GM18499 (cell line): ENCODE measurements around the gene MBTPS1.
A peak's percentile ranks its signal among the peaks of the same experiment; 100 is the strongest.

Experiments used
- ATAC-seq: cut with Tn5 transposase; IDR thresholded peaks from one replicate; pipeline ENCODE4 v1.9.1; 2021; ENCODE audit warnings: moderate number of reproducible peaks; ENCODE audit not compliant: insufficient read depth, unreplicated experiment

MBTPS1 gene

DNA sequence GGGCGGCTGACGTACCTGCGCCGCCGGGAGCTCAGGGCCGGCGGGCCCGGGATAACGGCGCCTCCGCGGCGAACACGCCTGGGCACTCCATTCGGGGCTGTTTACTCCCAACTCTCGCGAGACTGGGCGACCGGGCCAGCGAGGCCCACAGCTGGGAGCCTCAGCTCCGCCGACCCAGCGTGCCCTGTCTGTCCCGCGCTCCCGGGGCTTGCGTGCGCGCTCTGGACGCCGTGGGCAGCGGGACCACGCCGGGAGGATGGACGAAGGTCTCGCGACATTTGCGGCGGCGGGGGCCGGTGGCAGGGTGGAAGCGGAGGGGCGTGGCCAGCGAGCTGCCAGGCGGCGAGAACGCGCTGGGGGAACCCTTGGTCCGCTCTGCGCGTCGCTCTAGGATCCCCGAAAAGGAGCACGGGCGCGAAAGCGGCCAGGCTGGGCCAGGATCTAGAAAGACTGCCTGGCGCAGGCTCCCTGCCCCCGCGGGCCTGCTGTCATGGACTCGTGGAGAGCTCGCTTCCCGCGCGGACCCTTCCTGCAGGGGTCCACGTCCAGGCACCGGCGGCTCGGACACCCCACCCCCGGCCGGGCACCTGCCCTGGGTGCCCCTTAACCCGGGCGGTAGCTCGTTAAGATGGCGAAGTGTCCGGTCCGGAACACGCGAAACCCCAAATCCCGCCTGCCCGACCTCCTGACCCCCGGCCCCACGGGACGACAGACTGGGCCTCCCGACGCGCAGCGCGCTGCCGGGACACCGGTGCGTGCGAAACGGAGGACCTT, at the start of gene MBTPS1:
Gene MBTPS1 (minus strand): TSS at position 223 of the 774 bp plus-strand sequence. CDS start 15,159 bp downstream, outside the sequence.
- ATAC-seq = peak; percentile 76

DNA sequence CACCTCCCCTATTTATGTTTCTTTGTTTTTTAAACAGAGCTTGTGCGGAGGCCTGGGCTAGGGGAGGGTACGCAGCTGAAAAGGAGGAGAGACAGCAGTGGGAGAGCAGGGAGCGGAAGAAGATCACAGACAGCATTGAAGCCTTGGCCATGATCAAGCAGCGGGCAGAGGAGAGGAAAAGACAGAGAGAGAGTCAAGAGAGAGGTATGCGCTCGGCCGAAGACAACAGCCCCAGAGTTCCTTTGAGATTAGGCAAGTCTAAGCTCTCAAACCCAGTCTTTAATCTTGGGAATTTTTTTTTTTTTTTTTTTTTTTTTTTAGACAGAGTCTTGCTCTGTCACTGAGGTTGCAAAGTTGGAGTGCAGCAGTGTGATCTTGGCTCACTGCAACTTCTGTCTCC, 49.0 kb upstream of the MBTPS1 start:
- ATAC-seq = no peak

GRCh38 chr16:84161801-84162200, 45.1 kb upstream of the MBTPS1 start:
- no peak for ATAC-seq

DNA sequence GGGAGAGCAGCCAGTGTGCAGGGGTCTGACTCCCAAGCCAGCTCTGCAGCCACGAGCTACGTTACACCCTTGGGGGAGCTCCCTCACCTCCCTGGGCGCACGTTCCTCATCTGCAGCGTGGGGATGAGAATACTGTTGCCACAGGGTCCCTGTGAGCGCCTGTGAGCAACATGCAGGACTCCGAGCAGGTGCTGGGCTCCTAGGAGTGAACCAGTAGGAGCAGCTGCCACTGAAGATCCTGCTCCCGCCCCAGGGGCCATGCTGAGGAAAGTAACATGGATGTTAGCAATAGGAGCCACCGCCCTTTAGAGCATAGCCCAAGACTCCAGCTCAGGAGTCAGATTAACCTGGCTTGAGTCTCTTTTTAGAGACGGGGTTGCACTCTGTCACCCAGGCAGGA, 44.3 kb upstream of the MBTPS1 start:
- no peak for ATAC-seq

- no peak for ATAC-seq
Measured at GRCh38 chr16:84159800-84160199, 43.1 kb upstream of the MBTPS1 start.

DNA sequence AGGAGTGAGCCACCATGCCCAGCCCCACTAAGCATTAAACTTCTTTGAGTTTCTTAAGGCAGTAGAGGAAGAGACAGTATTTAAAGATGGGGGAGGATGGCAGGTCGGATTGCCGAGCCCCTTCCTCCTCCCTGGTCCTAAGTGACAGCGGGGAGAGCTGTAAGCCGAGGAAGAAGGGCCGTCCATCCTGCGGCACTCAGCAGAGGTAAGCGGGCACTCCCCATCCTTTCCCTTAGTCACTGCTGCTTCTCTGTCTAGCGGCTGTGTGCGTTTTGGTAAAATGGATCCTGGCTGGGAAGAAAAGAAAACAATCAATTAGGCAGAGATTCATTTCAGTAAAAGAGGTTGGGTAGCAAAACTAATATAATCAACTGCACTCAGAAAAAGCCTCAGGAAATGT, 42.3 kb upstream of the MBTPS1 start:
- no peak for ATAC-seq

- ATAC-seq = no peak
Measured at GRCh38 chr16:84156342-84156784, 39.6 kb upstream of the MBTPS1 start.

GRCh38 chr16:84155771-84156170, 39.0 kb upstream of the MBTPS1 start:
- ATAC-seq = no peak

DNA sequence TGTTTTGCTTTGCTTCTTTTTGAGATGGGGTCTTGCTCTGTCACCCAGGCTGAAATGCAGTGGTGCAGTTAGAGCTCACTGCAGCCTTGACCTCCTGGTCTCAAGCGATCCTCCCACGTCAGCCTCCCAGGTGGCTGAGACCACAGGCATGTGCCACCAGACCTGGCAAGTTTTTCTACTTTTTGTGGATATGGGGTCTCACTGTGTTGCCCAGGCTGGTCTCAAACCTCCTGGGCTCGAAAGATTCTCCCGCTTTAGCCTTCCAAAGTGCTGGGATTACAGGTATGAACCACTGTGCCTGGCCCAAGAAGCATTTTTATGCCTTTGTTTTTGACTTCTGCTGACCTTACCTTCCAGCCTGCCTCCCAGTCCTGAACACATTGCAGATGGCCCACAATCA, 38.5 kb upstream of the MBTPS1 start:
- ATAC-seq = no peak

DNA sequence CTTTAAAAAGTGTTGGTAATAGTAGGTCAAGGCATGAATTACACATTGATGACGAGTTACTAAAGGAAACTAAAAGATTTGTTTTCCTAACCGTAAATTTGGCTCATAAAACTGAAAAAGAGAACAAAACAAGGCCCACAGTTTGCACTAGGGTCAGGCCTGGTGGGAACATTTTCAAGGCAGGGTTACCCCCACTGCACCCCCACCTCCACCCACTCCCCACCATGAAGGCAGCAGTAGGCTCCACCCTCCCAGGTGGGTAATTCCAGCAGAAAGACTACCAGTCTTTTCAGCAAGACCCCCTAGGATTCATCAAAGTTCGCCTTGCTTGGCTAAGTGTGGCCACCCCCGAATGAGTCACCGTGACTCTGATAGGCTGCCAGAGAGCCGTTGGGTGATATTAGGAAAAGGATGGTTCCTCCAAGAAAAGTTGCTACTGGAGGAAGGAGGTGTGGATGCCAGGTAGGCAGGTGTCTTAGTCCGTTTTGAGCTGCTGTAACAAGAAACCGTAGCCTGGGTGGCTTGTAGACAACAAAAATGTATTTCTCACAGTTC, 37.0 kb upstream of the MBTPS1 start:
- no peak for ATAC-seq

- no peak for ATAC-seq
Measured at GRCh38 chr16:84150926-84151325, 34.2 kb upstream of the MBTPS1 start.

DNA sequence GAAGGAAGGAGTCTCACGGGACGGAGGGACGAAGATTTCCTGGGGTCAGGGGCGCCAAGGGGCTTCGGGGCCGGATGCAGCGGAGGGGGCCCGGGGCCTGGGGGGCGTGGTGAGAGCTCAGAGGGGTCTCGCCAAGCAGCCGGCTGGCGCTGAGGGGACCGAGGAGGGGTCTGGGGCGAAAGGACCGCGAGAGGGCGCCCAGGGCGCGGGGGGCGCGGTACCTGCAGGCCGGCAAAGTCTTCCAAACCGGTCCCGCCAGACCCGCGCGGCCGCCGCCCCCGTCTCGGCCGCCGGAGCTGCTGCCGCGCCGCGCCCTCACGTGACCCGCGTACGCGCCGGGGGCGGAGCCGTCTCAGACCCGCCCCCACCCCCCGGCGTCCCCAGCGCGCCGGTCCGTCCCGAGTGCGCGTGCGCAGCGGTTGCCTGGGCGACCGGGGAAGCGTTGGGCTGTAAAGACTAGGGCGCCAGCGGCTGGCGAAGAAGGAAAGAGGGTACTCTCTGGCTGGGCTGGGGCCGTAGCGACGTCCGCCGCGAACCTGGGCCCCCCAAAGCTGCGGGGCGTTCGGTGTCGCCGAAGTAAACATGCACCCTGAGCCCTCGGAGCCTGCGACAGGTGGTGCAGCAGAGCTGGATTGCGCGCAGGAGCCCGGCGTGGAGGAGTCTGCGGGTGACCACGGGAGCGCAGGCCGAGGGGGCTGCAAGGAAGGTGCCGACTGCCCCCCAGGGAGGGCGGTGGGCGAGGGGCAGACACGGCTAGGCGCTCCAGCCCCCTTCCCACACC, 28.3 kb upstream of the MBTPS1 start, which contains the start of the genes DNAAF1 and HSDL1:
Gene DNAAF1 (plus strand): TSS at position 450 of the 781 bp plus-strand sequence. CDS start 133 bp downstream, at position 583.
Gene HSDL1 (minus strand): TSS at position 319 of the 781 bp plus-strand sequence. CDS start 13,856 bp downstream, outside the sequence.
- no peak for ATAC-seq

- no peak for ATAC-seq
Measured at GRCh38 chr16:84144209-84144858, 27.6 kb upstream of the MBTPS1 start.

GRCh38 chr16:84143784-84144199, 27.1 kb upstream of the MBTPS1 start:
- no peak for ATAC-seq

DNA sequence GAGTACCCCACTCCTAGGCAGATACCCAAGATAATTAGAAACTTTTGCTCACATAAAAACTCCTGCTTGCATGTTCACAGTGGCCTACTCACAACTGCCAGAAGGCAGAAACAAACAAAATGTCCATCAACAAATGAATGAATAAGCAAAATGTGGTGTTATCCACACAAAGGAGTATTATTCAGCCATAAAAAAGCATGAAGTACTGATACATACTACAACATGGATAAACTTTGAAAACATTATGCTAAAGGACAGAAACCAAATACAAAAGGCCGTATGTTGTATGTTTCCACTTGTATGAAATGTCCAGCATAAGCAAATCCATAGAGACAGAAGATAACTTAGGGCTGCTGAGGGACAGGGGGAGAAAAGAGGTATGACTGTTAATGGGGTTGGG, 26.3 kb upstream of the MBTPS1 start:
- no peak for ATAC-seq

GRCh38 chr16:84141143-84141670, 24.5 kb upstream of the MBTPS1 start:
- ATAC-seq = no peak

- no peak for ATAC-seq
Measured at GRCh38 chr16:84139628-84140258, 23.0 kb upstream of the MBTPS1 start.

DNA sequence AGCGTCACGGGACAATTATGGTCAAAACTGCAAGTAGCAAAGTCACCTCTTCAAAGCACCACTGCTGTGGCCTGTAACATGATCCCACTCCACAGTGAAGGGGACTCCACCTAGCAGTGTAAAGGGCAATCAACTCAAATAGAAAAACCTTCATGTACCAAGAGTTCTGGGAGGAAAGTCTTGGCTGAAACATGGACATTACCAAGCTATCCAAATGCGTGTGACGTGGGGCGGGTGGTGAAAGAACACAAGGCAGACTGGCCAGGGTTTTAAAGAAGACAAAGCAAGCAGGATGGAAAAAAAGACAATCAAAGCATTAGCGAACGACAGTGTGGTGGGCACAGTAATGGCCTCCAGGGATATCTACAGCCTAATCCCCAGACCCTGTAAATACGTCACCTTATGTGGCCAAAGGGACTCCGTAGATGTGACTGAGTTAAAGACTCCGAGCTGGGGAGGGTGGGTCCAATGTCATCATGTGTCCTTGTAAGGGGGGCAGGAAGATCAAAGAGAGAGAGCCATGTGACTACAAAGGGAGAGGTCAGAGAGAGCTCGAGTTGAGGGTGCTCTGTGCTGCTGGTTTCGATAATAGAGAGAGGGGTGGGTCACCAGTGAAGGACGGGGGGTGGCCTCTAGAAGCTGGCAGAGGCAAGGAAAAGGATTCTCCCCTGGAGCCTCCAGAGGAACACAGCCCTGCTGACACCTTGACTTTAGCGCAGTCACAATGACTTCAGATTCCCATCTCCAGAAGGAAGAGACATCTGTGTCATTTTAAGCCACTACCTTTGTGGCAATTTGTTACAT, 22.3 kb upstream of the MBTPS1 start:
- no peak for ATAC-seq

DNA sequence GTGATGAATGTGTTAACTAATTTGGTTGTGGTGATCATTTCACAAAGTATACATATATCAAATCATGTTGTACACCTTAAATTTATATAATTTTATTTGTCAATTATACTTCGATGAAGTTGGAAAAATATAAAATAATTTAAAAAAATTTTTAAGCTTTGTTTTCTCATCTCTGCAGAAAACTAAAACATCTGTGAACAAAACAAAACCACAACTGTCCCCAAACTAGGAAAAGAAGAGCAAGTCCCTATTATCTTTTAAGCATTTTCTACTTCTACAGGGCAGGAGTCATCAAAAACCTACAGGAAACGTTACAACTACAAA, 21.7 kb upstream of the MBTPS1 start:
- ATAC-seq = no peak
